Stimulated activated CD4-positive, alpha-beta T cell treated with anti-CD3 and anti-CD28 coated beads, Interleukin-15, amount 100 ng/mL, for 1 hour (primary cell): ENCODE data around the gene SLC22A3.

Source experiments
- DNase-seq, 2 donors: peaks; one replicate each; pipeline ENCODE4 v3.0.0-alpha.2; 2020; ENCODE audit warnings: low read depth in 1 of 2, low spot score in 1 of 2

Gene SLC22A3

GRCh38 chr6:160494576-160494975 is 146.4 kb downstream of the SLC22A3 start:
- DNase-seq, result no peak

- DNase-seq, result no peak
Observed at GRCh38 chr6:160500639-160501038, 152.5 kb downstream of the SLC22A3 start.
